ENCODE measurements around the gene RNU6-8.

RNU6-8 gene

DNA sequence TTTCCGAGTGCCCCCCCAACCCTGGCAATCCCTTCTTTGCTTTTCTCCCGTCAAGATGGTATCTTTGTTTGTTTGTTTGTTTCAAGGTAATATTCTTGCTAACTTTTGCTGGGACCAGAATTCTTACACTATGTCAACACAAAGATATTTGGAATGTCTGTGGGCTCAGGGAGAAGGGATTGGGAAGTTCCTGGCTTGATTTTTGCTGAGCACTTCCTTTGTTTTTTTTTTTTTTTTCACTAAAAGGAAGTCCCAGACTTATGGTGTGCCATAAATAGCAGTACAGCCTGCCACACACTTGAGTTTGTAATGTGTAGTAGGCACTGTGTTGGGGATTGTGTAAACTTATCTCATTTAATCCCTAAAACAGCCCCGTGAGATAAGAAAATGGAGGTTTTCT is 12.4 kb downstream of the RNU6-8 start:
- no peaks in the 10 kb centered on the region for H3K9me3 ChIP-seq (ENCODE audit: insufficient read depth, low read length)
- no peaks in the 10 kb centered on the region for H4K20me1 ChIP-seq (ENCODE audit: insufficient read depth, low read length)
- peaks cover 16% of the 10 kb centered on the region for H3K4me1 ChIP-seq (ENCODE audit: low read length)
- no peak overlapping the region for H3K9ac ChIP-seq (ENCODE audit: low read length)
- H3K4me2 ChIP-seq (ENCODE audit: low read length): no peak overlapping the region
- H2AFZ ChIP-seq (ENCODE audit: low read depth, low read length): no peak overlapping the region
- no peak overlapping the region for H3K4me3 ChIP-seq (ENCODE audit: low read length)
- TF ChIP-seq EZH2phosphoT487 (IDR thresholded peaks at IDR 0.05; ENCODE audit: low read depth): no peak
- H3K27ac ChIP-seq (ENCODE audit: low read length): no peak overlapping the region
- peaks cover 35% of the 10 kb centered on the region for H3K27me3 ChIP-seq (ENCODE audit: low read depth, low read length)
- H3K36me3 ChIP-seq (replicated peaks; ENCODE audit: low read depth, low read length): no peaks in the 10 kb centered on the region
- no peaks in the 10 kb centered on the region for H3K79me2 ChIP-seq (ENCODE audit: low read length)

GRCh38 chr14:32189811-32190210 is 13.3 kb downstream of the RNU6-8 start:
- no peaks in the 10 kb centered on the region for H3K36me3 ChIP-seq (replicated peaks; ENCODE audit: low read depth, low read length)
- H3K4me3 ChIP-seq (ENCODE audit: low read length): no peak overlapping the region
- no peak overlapping the region for H3K27ac ChIP-seq (ENCODE audit: low read length)
- H3K79me2 ChIP-seq (ENCODE audit: low read length): no peaks in the 10 kb centered on the region
- H2AFZ ChIP-seq (ENCODE audit: low read depth, low read length): no peak overlapping the region
- peaks cover 16% of the 10 kb centered on the region for H3K4me1 ChIP-seq (ENCODE audit: low read length)
- no peaks in the 10 kb centered on the region for H4K20me1 ChIP-seq (ENCODE audit: insufficient read depth, low read length)
- no peak overlapping the region for H3K9ac ChIP-seq (ENCODE audit: low read length)
- peaks cover 34% of the 10 kb centered on the region for H3K27me3 ChIP-seq (ENCODE audit: low read depth, low read length)
- H3K4me2 ChIP-seq (ENCODE audit: low read length): peak overlapping the region; percentile 11; the same call in 1 of the 2 replicates
- peaks cover 8% of the 10 kb centered on the region for H3K9me3 ChIP-seq (ENCODE audit: insufficient read depth, low read length)
- no peak for TF ChIP-seq EZH2phosphoT487 (IDR thresholded peaks at IDR 0.05; ENCODE audit: low read depth)
- TF ChIP-seq, protein P1, sequence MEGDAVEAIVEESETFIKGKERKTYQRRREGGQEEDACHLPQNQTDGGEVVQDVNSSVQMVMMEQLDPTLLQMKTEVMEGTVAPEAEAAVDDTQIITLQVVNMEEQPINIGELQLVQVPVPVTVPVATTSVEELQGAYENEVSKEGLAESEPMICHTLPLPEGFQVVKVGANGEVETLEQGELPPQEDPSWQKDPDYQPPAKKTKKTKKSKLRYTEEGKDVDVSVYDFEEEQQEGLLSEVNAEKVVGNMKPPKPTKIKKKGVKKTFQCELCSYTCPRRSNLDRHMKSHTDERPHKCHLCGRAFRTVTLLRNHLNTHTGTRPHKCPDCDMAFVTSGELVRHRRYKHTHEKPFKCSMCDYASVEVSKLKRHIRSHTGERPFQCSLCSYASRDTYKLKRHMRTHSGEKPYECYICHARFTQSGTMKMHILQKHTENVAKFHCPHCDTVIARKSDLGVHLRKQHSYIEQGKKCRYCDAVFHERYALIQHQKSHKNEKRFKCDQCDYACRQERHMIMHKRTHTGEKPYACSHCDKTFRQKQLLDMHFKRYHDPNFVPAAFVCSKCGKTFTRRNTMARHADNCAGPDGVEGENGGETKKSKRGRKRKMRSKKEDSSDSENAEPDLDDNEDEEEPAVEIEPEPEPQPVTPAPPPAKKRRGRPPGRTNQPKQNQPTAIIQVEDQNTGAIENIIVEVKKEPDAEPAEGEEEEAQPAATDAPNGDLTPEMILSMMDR (IDR thresholded peaks at IDR 0.05; ENCODE audit: low read depth, low read length): no peak

DNA sequence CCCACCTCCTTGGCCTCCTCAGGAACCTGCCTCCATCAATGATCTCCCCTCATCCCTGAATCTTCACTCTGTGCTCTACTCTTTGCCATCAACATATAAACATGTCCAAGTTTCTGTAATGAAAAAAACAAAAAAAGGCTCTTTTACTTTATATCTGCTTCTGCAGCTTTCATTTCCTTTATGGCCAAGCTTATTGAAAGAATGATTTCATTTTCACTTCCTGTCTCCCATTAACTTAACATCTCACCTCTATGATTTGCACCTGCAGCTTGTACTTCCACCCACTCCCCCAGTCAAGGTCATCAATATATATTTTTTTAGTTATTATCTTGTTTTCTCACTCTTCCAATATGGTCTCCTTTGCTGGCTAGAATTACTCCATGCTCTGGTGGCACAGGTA is 16.8 kb downstream of the RNU6-8 start:
- no peak overlapping the region for H2AFZ ChIP-seq (ENCODE audit: low read depth, low read length)
- no peaks in the 10 kb centered on the region for H4K20me1 ChIP-seq (ENCODE audit: insufficient read depth, low read length)
- H3K27me3 ChIP-seq (ENCODE audit: low read depth, low read length): peaks cover 15% of the 10 kb centered on the region
- H3K4me1 ChIP-seq (ENCODE audit: low read length): peaks cover 16% of the 10 kb centered on the region
- no peaks in the 10 kb centered on the region for H3K36me3 ChIP-seq (replicated peaks; ENCODE audit: low read depth, low read length)
- no peak overlapping the region for H3K9ac ChIP-seq (ENCODE audit: low read length)
- H3K4me2 ChIP-seq (ENCODE audit: low read length): peak overlapping the region; percentile 17; the same call in 1 of the 2 replicates
- no peak overlapping the region for H3K27ac ChIP-seq (ENCODE audit: low read length)
- TF ChIP-seq, protein P1 (IDR thresholded peaks at IDR 0.05; ENCODE audit: low read depth, low read length): no peak
- no peak for TF ChIP-seq EZH2phosphoT487 (IDR thresholded peaks at IDR 0.05; ENCODE audit: low read depth)
- H3K79me2 ChIP-seq (ENCODE audit: low read length): no peaks in the 10 kb centered on the region
- H3K9me3 ChIP-seq (ENCODE audit: insufficient read depth, low read length): peaks cover 14% of the 10 kb centered on the region
- H3K4me3 ChIP-seq (ENCODE audit: low read length): no peak overlapping the region

DNA sequence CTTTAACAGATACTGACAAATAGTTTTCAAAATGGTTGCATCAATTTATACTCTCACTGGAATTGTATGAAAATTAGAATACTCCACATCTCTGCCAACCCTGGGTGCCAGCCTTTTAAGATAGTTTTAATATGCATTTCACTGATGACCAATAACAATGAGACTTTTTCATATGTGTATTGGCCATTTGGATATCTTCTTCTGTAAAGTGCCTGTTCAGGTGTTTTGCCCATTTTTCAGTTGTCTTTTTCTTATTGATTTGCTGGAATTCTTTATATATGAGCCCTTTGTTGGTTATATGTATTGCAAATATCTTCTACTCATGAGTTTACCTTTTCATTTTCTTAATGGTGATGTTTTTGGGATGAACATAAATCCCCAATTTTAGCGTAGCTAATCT is 18.0 kb downstream of the RNU6-8 start:
- Histone ChIP-seq H3K36me3 (replicated peaks; ENCODE audit: low read depth, low read length) (no peaks in the 10 kb centered on the region), H3K9me3 (ENCODE audit: insufficient read depth, low read length) (peaks cover 14% of the 10 kb centered on the region), H3K79me2 (ENCODE audit: low read length) (no peaks in the 10 kb centered on the region), H3K4me1 (ENCODE audit: low read length) (peaks cover 16% of the 10 kb centered on the region), H2AFZ (ENCODE audit: low read depth, low read length) (no peak overlapping the region), H3K4me3 (ENCODE audit: low read length) (no peak overlapping the region), H3K9ac (ENCODE audit: low read length) (no peak overlapping the region), H3K27ac (ENCODE audit: low read length) (no peak overlapping the region), H3K27me3 (ENCODE audit: low read depth, low read length) (peaks cover 12% of the 10 kb centered on the region), H3K4me2 (ENCODE audit: low read length) (no peak overlapping the region), H4K20me1 (ENCODE audit: insufficient read depth, low read length) (no peaks in the 10 kb centered on the region)
- TF ChIP-seq EZH2phosphoT487 (IDR thresholded peaks at IDR 0.05; ENCODE audit: low read depth): no peak
- TF ChIP-seq, protein P1 (IDR thresholded peaks at IDR 0.05; ENCODE audit: low read depth, low read length): no peak
